ENCODE results near the gene PLEKHA3. TPM values are rescaled to one million over a fixed set of nuclear protein-coding genes. Genes with fewer than 3 reads are reported as not detected.

Gene PLEKHA3
- total RNA-seq, 1 donor from 2014 or later, result 26.2 TPM

DNA sequence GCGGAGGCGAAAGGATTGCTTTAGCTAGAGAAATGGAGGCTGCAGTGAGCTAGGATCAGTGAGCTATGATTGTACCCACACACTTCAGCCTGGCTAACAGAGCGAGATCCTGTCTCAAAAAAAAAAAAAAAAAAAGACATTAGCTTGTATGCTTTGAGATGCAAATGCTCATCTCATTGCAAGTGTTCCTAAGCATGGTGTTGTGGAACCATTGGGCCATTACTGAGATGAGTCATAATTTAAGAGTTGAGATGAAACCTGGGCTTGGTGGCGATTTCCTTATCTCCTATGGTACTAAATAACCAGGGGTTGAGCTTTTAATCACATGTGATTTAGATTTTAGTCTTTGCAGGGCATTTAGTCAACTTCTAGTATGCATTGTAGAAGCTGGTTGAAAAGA, 2.2 kb downstream of the PLEKHA3 start:
- Histone ChIP-seq H3K9ac (no peak overlapping the region), H4K20me1 (ENCODE audit: low read depth) (peaks cover 32% of the 10 kb centered on the region), H3K4me3 (peak overlapping the region; percentile 90), H2AFZ (replicated peaks) (no peak overlapping the region), H3K36me3 (no peaks in the 10 kb centered on the region), H3K27me3 (peaks cover 7% of the 10 kb centered on the region), H3K9me3 (ENCODE audit: low read depth) (no peaks in the 10 kb centered on the region), H3K79me2 (ENCODE audit: low read depth) (peaks cover 48% of the 10 kb centered on the region), H3K4me1 (peaks cover 18% of the 10 kb centered on the region), H3F3A (ENCODE audit: low read depth) (peaks cover 22% of the 10 kb centered on the region), H3K4me2 (peak overlapping the region; percentile 91), H3K27ac (no peak overlapping the region)
- Mint-ChIP-seq H3K9me3 (no peaks in the 10 kb centered on the region), H3K36me3 (peaks cover 14% of the 10 kb centered on the region), H3K27ac (no peak overlapping the region), H3K27me3 (ENCODE audit: insufficient read depth, low read depth) (no peaks in the 10 kb centered on the region), H3K4me1 (peaks cover 27% of the 10 kb centered on the region), H3K4me3 (peak overlapping the region; percentile 98)
- no peak for DNase-seq (ENCODE audit: low spot score)
- TF ChIP-seq, protein P1, sequence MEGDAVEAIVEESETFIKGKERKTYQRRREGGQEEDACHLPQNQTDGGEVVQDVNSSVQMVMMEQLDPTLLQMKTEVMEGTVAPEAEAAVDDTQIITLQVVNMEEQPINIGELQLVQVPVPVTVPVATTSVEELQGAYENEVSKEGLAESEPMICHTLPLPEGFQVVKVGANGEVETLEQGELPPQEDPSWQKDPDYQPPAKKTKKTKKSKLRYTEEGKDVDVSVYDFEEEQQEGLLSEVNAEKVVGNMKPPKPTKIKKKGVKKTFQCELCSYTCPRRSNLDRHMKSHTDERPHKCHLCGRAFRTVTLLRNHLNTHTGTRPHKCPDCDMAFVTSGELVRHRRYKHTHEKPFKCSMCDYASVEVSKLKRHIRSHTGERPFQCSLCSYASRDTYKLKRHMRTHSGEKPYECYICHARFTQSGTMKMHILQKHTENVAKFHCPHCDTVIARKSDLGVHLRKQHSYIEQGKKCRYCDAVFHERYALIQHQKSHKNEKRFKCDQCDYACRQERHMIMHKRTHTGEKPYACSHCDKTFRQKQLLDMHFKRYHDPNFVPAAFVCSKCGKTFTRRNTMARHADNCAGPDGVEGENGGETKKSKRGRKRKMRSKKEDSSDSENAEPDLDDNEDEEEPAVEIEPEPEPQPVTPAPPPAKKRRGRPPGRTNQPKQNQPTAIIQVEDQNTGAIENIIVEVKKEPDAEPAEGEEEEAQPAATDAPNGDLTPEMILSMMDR (IDR thresholded peaks at IDR 0.05), result no peak
- TF ChIP-seq EZH2 (IDR thresholded peaks at IDR 0.05) (no peak), EZH2phosphoT487 (IDR thresholded peaks at IDR 0.05) (no peak)

DNA sequence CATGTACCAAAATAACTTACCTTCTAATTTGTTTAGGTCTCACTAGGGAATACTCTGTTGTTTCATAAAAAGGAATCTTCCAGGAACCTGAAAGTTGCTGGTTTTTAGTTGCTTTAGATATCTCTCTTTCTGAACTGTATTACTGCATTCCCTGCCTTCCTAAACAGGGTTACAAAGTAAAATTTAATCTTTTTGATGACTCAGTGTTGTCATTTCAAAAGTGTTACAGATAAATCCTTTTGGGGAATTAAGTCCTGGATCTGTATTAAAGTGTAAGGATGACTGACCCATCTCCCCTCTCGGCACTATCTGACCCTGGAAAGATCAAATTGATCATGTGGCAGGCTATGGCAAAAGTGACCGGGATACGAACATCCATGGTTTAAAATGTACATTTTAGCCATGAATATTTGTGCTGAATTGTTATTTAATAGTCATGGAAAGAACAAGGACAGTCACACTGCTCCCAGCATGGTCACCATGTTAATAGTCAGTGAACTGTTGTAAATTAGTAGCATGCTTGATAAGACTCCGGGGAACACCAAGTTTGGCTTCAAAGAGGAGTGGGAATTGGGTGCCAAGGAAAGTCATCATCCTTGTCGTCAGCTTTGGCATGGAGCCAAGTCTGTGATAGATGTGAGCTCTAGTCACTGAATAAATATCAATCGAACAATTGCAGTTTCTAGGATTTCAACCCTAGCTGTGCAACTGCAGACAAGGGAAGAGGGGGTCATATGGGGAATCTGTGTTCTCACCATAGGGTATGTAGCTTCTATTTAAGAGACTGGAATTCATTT, 4.2 kb downstream of the PLEKHA3 start:
- H3K4me1 ChIP-seq, result peaks cover 16% of the 10 kb centered on the region
- TF ChIP-seq EZH2 (IDR thresholded peaks at IDR 0.05) (no peak), EZH2phosphoT487 (IDR thresholded peaks at IDR 0.05) (no peak)
- TF ChIP-seq, protein P1 (IDR thresholded peaks at IDR 0.05), result no peak
- no peak overlapping the region for H3K27ac ChIP-seq
- Mint-ChIP-seq H3K27me3 (ENCODE audit: insufficient read depth, low read depth) (no peaks in the 10 kb centered on the region), H3K4me1 (peaks cover 25% of the 10 kb centered on the region), H3K36me3 (peaks cover 19% of the 10 kb centered on the region), H3K4me3 (no peak overlapping the region), H3K9me3 (no peaks in the 10 kb centered on the region), H3K27ac (no peak overlapping the region)
- no peak for DNase-seq (ENCODE audit: low spot score)
- peaks cover 13% of the 10 kb centered on the region for H3F3A ChIP-seq (ENCODE audit: low read depth)
- no peaks in the 10 kb centered on the region for H3K36me3 ChIP-seq
- H3K9me3 ChIP-seq (ENCODE audit: low read depth), result no peaks in the 10 kb centered on the region
- no peak overlapping the region for H3K4me2 ChIP-seq
- H4K20me1 ChIP-seq (ENCODE audit: low read depth), result peaks cover 32% of the 10 kb centered on the region
- no peak overlapping the region for H2AFZ ChIP-seq (replicated peaks)
- H3K27me3 ChIP-seq, result peaks cover 4% of the 10 kb centered on the region
- H3K79me2 ChIP-seq (ENCODE audit: low read depth), result peaks cover 51% of the 10 kb centered on the region
- no peak overlapping the region for H3K4me3 ChIP-seq
- no peak overlapping the region for H3K9ac ChIP-seq

GRCh38 chr2:178485356-178485755, 5.1 kb downstream of the PLEKHA3 start:
- H3K9me3 ChIP-seq (ENCODE audit: low read depth), result no peaks in the 10 kb centered on the region
- peaks cover 27% of the 10 kb centered on the region for H3K36me3 Mint-ChIP-seq
- peaks cover 16% of the 10 kb centered on the region for H3K4me1 ChIP-seq
- H2AFZ ChIP-seq (replicated peaks), result no peak overlapping the region
- H3K79me2 ChIP-seq (ENCODE audit: low read depth), result peaks cover 51% of the 10 kb centered on the region
- no peak overlapping the region for H3K27ac ChIP-seq
- no peaks in the 10 kb centered on the region for H3K9me3 Mint-ChIP-seq
- H3K9ac ChIP-seq, result no peak overlapping the region
- H4K20me1 ChIP-seq (ENCODE audit: low read depth), result peaks cover 32% of the 10 kb centered on the region
- H3K27ac Mint-ChIP-seq, result no peak overlapping the region
- H3K27me3 Mint-ChIP-seq (ENCODE audit: insufficient read depth, low read depth), result no peaks in the 10 kb centered on the region
- no peaks in the 10 kb centered on the region for H3K36me3 ChIP-seq
- H3K4me1 Mint-ChIP-seq, result peaks cover 25% of the 10 kb centered on the region
- H3K4me3 ChIP-seq, result no peak overlapping the region
- H3K4me2 ChIP-seq, result no peak overlapping the region
- TF ChIP-seq, protein P1 (IDR thresholded peaks at IDR 0.05), result no peak
- TF ChIP-seq EZH2phosphoT487 (IDR thresholded peaks at IDR 0.05) (no peak), EZH2 (IDR thresholded peaks at IDR 0.05) (no peak)
- no peaks in the 10 kb centered on the region for H3K27me3 ChIP-seq
- DNase-seq (ENCODE audit: low spot score), result no peak
- H3F3A ChIP-seq (ENCODE audit: low read depth), result peaks cover 4% of the 10 kb centered on the region
- no peak overlapping the region for H3K4me3 Mint-ChIP-seq

Data from neural progenitor cell (in vitro differentiated cells).